HCT116 (cell line): Measurements from ENCODE around the gene FPR1. TPM values are rescaled to one million over a fixed set of nuclear protein-coding genes. Genes with fewer than 3 reads are reported as not detected.

Source experiments
- ATAC-seq: fragments of 200-7000 bp; cut with Tn5 transposase; 2 replicates; pipeline ENCODE4 v1.9.1; 2020; ENCODE audit warnings: mild to moderate bottlenecking, moderate library complexity
- BruUV-seq: library from RNA; stranded (reverse); fragments of 400-500 nt; replicated peaks from 2 replicates; lab custom pipeline; 2021; lab: Mats Ljungman, UMichigan
- CTCF ChIA-PET: fragments of 300-600 bp; sonication (Branson Sonifier 250); formaldehyde crosslinking; loops from one replicate; lab custom pipeline; 2021; ENCODE audit warnings: antibody characterized with exemption; lab: Charles Lee
- POLR2A ChIA-PET: fragments of 300-600, 350-600 bp; sonication (Branson Sonifier 250); formaldehyde crosslinking; loops from one replicate; lab custom pipeline; 2021; ENCODE audit warnings: antibody characterized with exemption; lab: Charles Lee
- RAD21 ChIA-PET, 2 experiments: fragments of 300-600 bp; sonication (Branson Sonifier 250); formaldehyde crosslinking; loops; one replicate each; lab custom pipeline; 2023; ENCODE audit warnings: low total read pairs in 2 of 2; ENCODE audit not compliant: uncharacterized antibody in 2 of 2, unreplicated experiment in 2 of 2, low non-redundant PET in 1 of 2; lab: Charles Lee
- DNase-seq: peaks from one replicate; pipeline ENCODE4 v3.0.0-alpha.2; 2010; ENCODE audit warnings: low read depth, low spot score
- H2AFZ ChIP-seq: fragments of 200-600 bp; shearing (Covaris generic), sonication (generic); 2 replicates; pipeline ENCODE4 v1.6.1; 2017; ENCODE audit warnings: low read depth, mixed run types, mixed read lengths, antibody characterized with exemption, low read length; ENCODE audit not compliant: poor library complexity, severe bottlenecking
- H3K27ac ChIP-seq: 2 replicates; pipeline ENCODE4 v1.5.1; 2012; ENCODE audit warnings: low read depth, low read length
- H3K27me3 ChIP-seq: fragments of 200-600 bp; sonication (generic); 2 replicates; pipeline ENCODE4 v1.6.1; 2016; ENCODE audit warnings: mixed run types, low read length, mixed read lengths; ENCODE audit not compliant: insufficient read depth
- H3K36me3 ChIP-seq, 2 experiments: fragments of 200-500 bp in 1 of 2; fragments of 200-600 bp in 1 of 2; sonication (Bioruptor generic) in 1 of 2; sonication (generic) in 1 of 2; 2 replicates each; pipeline versions ENCODE4 v1.5.1 to v1.6.1; 2014 to 2016; ENCODE audit warnings: low read length in 2 of 2, inconsistent platforms in 1 of 2, mixed read lengths in 1 of 2, mixed run types in 1 of 2; ENCODE audit not compliant: insufficient read depth in 2 of 2, control insufficient read depth in 1 of 2
- H3K4me1 ChIP-seq, 2 experiments: fragments of 200-600 bp in 1 of 2; sonication (generic) in 1 of 2; 2 replicates each; pipeline versions ENCODE4 v1.5.1 to v1.6.1; 2012 to 2017; ENCODE audit warnings: low read length in 2 of 2, inconsistent platforms in 1 of 2, mild to moderate bottlenecking in 1 of 2, mixed read lengths in 1 of 2, mixed run types in 1 of 2, moderate library complexity in 1 of 2; ENCODE audit not compliant: insufficient read depth in 2 of 2, control insufficient read depth in 1 of 2
- H3K4me2 ChIP-seq: fragments of 200-600 bp; sonication (generic); 2 replicates; pipeline ENCODE4 v1.6.1; 2017; ENCODE audit warnings: mixed run types, low read length, mixed read lengths
- H3K4me3 ChIP-seq, 2 experiments: fragments of 200-600 bp in 1 of 2; sonication (generic) in 1 of 2; replicated peaks in 1 of 2; 2 replicates each; pipeline ENCODE4 v1.5.1; 2011 to 2016; ENCODE audit warnings: low read length in 2 of 2, control low read depth in 1 of 2, low read depth in 1 of 2, mild to moderate bottlenecking in 1 of 2, mixed read lengths in 1 of 2, mixed run types in 1 of 2
- H3K79me2 ChIP-seq: fragments of 200-600 bp; sonication (generic); 2 replicates; pipeline ENCODE4 v1.6.1; 2017; ENCODE audit warnings: mild to moderate bottlenecking, mixed run types, low read length, moderate library complexity, mixed read lengths; ENCODE audit not compliant: insufficient read depth
- H3K9ac ChIP-seq: fragments of 200-600 bp; sonication (generic); 2 replicates; pipeline ENCODE4 v1.6.1; 2016; ENCODE audit warnings: low read length, mixed read lengths
- H3K9me2 ChIP-seq: fragments of 200-600 bp; sonication (generic), shearing (Covaris generic); 2 replicates; pipeline ENCODE4 v1.6.1; 2017; ENCODE audit warnings: mixed run types, mild to moderate bottlenecking, moderate library complexity; ENCODE audit not compliant: insufficient read depth
- H3K9me3 ChIP-seq, 2 experiments: fragments of 200-500 bp in 1 of 2; fragments of 200-600 bp in 1 of 2; sonication (Bioruptor generic) in 1 of 2; sonication (generic) in 1 of 2; 2 replicates each; pipeline ENCODE4 v1.6.1; 2014 to 2017; ENCODE audit warnings: low read length in 2 of 2, mixed read lengths in 2 of 2, inconsistent platforms in 1 of 2, low read depth in 1 of 2, mild to moderate bottlenecking in 1 of 2, mixed run types in 1 of 2, moderate library complexity in 1 of 2; ENCODE audit not compliant: control insufficient read depth in 1 of 2, insufficient read depth in 1 of 2
- H4K20me1 ChIP-seq: fragments of 200-600 bp; sonication (generic), shearing (Covaris generic); 2 replicates; pipeline ENCODE4 v1.6.1; 2017; ENCODE audit warnings: mixed run types, mild to moderate bottlenecking, moderate library complexity; ENCODE audit not compliant: insufficient read depth
- CEBPB ChIP-seq: IDR thresholded peaks from 2 replicates; pipeline ENCODE4 v1.6.1; 2012; ENCODE audit warnings: low read depth
- EGR1 ChIP-seq: IDR thresholded peaks from 2 replicates; pipeline ENCODE4 v1.6.1; 2012; ENCODE audit warnings: low read depth
- ELF1 ChIP-seq: IDR thresholded peaks from 2 replicates; pipeline ENCODE4 v1.6.1; 2012; ENCODE audit warnings: low read depth, borderline replicate concordance
- EZH2phosphoT487 ChIP-seq: fragments of 200-600 bp; IDR thresholded peaks from 2 replicates; pipeline ENCODE4 v1.6.1; 2018; ENCODE audit warnings: antibody characterized with exemption, borderline replicate concordance
- FOSL1 ChIP-seq: IDR thresholded peaks from 2 replicates; pipeline ENCODE4 v1.6.1; 2012; ENCODE audit warnings: low read depth
- POLR2A ChIP-seq: IDR thresholded peaks from 2 replicates; pipeline ENCODE4 v1.7.0; 2011; ENCODE audit warnings: borderline replicate concordance; ENCODE audit not compliant: insufficient read depth, insufficient read length; ENCODE audit errors: extremely low read depth
- RAD21 ChIP-seq: IDR thresholded peaks from 2 replicates; pipeline ENCODE4 v1.6.1; 2012; ENCODE audit warnings: low read depth, mild to moderate bottlenecking
- SIN3A ChIP-seq: IDR thresholded peaks from 2 replicates; pipeline ENCODE4 v1.6.1; 2012; ENCODE audit warnings: low read depth
- SP1 ChIP-seq: IDR thresholded peaks from 2 replicates; pipeline ENCODE4 v1.6.1; 2012; ENCODE audit warnings: low read depth
- TCF7L2 ChIP-seq: IDR thresholded peaks from 2 replicates; pipeline ENCODE4 v1.7.0; 2011; ENCODE audit warnings: borderline replicate concordance, inconsistent platforms; ENCODE audit not compliant: insufficient read depth, insufficient read length; ENCODE audit errors: extremely low read depth
- YY1 ChIP-seq: IDR thresholded peaks from 2 replicates; pipeline ENCODE4 v1.6.1; 2011; ENCODE audit warnings: low read length, low read depth, moderate library complexity, mild to moderate bottlenecking; ENCODE audit not compliant: insufficient replicate concordance; ENCODE audit errors: extremely low read depth
- ZFX ChIP-seq: fragments of 450-650 bp; IDR thresholded peaks from 2 replicates; pipeline ENCODE4 v1.6.1; 2017
- ZNF274 ChIP-seq: fragments of 200-500 bp; sonication (Bioruptor generic); IDR thresholded peaks from 2 replicates; pipeline ENCODE4 v1.6.1; 2014; ENCODE audit warnings: mild to moderate bottlenecking, low read depth, low read length, inconsistent platforms
- intact Hi-C: fragments of 100-400 bp; cut with micrococcal nuclease; formaldehyde crosslinking; loops from 2 replicates; pipeline ENCODE4 v1.10.0; 2022
- total RNA-seq: library from RNA; stranded (reverse); gene quantifications from one replicate; pipeline ENCODE4 v1.2.1, GENCODE V29; 2021; ENCODE audit not compliant: unreplicated experiment
- TF ChIP-seq, protein P1 (sequence below): IDR thresholded peaks from 2 replicates; pipeline ENCODE4 v1.6.1; 2012; ENCODE audit warnings: low read depth

FPR1 gene
- total RNA-seq, 1 experiment from 2014 or later: not detected

- no peaks in the 10 kb centered on the region for H3K4me1 ChIP-seq
- CTCF ChIA-PET: interaction anchor here (1.4 kb wide), 1 partner anchor 16 kb away, joined by 5 read pairs; no protein-coding TSS in a partner anchor
Measured at GRCh38 chr19:51761696-51762095, 10.0 kb upstream of the FPR1 start.

More at GRCh38 chr19:51761696-51762095, 10.0 kb upstream of the FPR1 start:
- Histone ChIP-seq H2AFZ (no peak overlapping the region), H3K27me3 (no peaks in the 10 kb centered on the region), H3K36me3 (no peaks in the 10 kb centered on the region), H3K9ac (no peak overlapping the region), H3K79me2 (no peaks in the 10 kb centered on the region), H3K9me3 (no peaks in the 10 kb centered on the region), H3K27ac (no peak overlapping the region), H3K4me2 (no peak overlapping the region), H3K4me3 (no peak overlapping the region), H4K20me1 (no peaks in the 10 kb centered on the region), H3K9me2 (no peaks in the 10 kb centered on the region)
- no peak for DNase-seq
- RAD21 ChIA-PET: no interaction called here
- TF ChIP-seq ZNF274 (no peak), SP1 (no peak), RAD21 (no peak), ELF1 (no peak), EZH2phosphoT487 (no peak), POLR2A (no peak), FOSL1 (no peak), YY1 (no peak), CEBPB (no peak), TCF7L2 (no peak), ZFX (no peak), SIN3A (no peak), EGR1 (no peak)
- TF ChIP-seq, protein P1, sequence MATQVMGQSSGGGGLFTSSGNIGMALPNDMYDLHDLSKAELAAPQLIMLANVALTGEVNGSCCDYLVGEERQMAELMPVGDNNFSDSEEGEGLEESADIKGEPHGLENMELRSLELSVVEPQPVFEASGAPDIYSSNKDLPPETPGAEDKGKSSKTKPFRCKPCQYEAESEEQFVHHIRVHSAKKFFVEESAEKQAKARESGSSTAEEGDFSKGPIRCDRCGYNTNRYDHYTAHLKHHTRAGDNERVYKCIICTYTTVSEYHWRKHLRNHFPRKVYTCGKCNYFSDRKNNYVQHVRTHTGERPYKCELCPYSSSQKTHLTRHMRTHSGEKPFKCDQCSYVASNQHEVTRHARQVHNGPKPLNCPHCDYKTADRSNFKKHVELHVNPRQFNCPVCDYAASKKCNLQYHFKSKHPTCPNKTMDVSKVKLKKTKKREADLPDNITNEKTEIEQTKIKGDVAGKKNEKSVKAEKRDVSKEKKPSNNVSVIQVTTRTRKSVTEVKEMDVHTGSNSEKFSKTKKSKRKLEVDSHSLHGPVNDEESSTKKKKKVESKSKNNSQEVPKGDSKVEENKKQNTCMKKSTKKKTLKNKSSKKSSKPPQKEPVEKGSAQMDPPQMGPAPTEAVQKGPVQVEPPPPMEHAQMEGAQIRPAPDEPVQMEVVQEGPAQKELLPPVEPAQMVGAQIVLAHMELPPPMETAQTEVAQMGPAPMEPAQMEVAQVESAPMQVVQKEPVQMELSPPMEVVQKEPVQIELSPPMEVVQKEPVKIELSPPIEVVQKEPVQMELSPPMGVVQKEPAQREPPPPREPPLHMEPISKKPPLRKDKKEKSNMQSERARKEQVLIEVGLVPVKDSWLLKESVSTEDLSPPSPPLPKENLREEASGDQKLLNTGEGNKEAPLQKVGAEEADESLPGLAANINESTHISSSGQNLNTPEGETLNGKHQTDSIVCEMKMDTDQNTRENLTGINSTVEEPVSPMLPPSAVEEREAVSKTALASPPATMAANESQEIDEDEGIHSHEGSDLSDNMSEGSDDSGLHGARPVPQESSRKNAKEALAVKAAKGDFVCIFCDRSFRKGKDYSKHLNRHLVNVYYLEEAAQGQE: no peak
- ATAC-seq: no peak
- intact Hi-C loops: no loop called here
- no TSS peak for BruUV-seq
- POLR2A ChIA-PET: interaction anchor here (1.1 kb wide), 1 partner anchor 10 kb away, joined by 4 read pairs; the partner anchor contains the start of gene FPR1
